SK-N-SH (cell line): ENCODE results near the gene POLA2.

Experiments
- YY1 ChIP-seq: IDR thresholded peaks from 2 replicates; pipeline ENCODE4 v1.4.0; 2012; ENCODE audit warnings: low read depth, mild to moderate bottlenecking
- TF ChIP-seq, protein P1 (sequence below): fragments of 200-600 bp; sonication (generic); IDR thresholded peaks from 2 replicates; pipeline ENCODE4 v1.6.1; 2017; ENCODE audit warnings: antibody characterized with exemption, mild to moderate bottlenecking, moderate library complexity

DNA sequence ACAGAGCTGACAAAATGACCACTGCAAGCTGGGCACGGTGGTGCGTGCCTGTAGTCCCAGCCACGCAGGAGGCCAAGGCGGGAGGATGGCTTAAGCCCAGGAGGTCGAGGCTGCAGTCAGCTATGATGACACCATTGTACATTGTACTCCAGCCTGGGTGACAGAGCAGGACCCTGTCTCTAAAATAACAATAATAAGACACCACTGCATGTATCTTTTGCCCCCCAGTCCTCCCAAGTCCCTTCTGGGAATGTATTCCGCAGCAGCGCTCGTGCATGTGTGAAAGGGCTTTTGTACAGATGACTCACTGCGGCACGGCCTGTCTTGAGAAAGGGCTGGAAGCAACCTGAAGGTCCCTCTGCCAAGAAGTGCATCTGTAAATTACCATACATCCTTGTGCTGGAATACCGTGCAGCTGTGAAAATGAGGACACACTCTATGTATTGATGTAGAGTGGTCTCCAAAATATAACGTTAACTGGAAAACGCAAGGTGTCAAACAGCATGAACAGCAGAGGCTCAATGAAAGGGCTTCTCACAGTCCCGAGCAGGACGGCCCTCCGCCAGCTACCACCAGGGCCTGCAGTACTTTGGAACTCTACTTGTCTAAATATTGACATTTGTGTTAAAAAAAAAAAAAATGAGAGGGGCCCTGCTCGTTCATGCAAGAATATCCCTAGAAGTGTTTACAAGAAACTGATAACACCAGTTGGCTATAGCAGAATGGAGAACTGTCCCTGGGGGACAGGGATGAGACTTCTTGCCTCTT lies 43.9 kb downstream of the POLA2 start:
- TF ChIP-seq, protein P1, sequence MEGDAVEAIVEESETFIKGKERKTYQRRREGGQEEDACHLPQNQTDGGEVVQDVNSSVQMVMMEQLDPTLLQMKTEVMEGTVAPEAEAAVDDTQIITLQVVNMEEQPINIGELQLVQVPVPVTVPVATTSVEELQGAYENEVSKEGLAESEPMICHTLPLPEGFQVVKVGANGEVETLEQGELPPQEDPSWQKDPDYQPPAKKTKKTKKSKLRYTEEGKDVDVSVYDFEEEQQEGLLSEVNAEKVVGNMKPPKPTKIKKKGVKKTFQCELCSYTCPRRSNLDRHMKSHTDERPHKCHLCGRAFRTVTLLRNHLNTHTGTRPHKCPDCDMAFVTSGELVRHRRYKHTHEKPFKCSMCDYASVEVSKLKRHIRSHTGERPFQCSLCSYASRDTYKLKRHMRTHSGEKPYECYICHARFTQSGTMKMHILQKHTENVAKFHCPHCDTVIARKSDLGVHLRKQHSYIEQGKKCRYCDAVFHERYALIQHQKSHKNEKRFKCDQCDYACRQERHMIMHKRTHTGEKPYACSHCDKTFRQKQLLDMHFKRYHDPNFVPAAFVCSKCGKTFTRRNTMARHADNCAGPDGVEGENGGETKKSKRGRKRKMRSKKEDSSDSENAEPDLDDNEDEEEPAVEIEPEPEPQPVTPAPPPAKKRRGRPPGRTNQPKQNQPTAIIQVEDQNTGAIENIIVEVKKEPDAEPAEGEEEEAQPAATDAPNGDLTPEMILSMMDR, result no peak
- TF ChIP-seq YY1, result no peak
